NCI-H128 (cell line): Measurements from ENCODE around the gene CNGA2.

Experiments
- DNase-seq: peaks from one replicate; lab custom pipeline; 2025; ENCODE audit not compliant: unreplicated experiment; lab: John Stamatoyannopoulos, UW

The CNGA2 gene

GRCh38 chrX:151711787-151712186, 22.8 kb upstream of the CNGA2 start:
- DNase-seq: no peak

GRCh38 chrX:151712253-151712652, 22.3 kb upstream of the CNGA2 start:
- no peak for DNase-seq

DNA sequence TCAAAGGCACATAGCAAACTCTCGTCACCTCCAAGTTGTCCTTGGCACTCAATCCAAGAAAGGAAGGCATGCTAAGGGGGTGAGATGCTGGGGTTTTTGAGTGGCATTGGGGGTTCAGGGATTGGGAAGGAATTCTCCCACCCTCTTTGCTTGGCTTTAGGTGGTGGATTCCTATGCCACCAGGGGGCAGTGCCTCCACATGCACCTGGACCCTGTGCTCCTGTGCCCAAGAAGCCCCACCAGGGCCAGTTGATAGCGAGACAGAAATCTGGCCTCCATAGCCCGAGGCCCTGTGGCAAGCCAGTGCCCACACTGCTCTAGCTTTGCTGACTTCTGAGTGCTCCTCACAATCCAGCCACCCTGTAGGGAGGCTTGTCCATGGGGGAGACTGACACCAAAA, 20.7 kb upstream of the CNGA2 start:
- no peak for DNase-seq

DNA sequence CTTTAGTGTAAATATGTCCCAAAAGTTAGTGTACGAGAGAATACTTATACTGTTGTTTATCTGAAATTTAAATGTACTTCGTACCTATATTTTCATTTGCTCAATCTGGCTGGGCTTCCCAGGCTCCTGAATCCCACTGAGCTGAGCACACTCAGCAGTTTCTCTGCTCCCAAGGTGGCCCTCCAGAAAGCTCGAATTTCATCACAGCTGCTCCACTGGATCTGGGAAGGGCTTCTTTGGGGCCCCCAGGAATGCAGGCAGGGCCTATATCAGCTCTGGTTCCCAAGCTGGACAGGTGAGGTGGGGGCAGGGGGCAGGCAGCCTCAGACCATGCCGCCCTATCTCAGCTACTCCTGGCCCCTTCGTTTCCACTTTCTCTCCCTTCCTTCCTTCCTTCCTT, 20.2 kb upstream of the CNGA2 start:
- no peak for DNase-seq

GRCh38 chrX:151715752-151716151, 18.8 kb upstream of the CNGA2 start, which contains the start of gene FATE1:
FATE1 (plus strand) TSS chrX:151716035; CDS start chrX:151716120, 85 bp downstream.
- DNase-seq: no peak

- no peak for DNase-seq
These were observed 12.2 kb upstream of the CNGA2 start for GRCh38 chrX:151722241-151722846.

GRCh38 chrX:151723156-151723760, 11.3 kb upstream of the CNGA2 start:
- no peak for DNase-seq

DNA sequence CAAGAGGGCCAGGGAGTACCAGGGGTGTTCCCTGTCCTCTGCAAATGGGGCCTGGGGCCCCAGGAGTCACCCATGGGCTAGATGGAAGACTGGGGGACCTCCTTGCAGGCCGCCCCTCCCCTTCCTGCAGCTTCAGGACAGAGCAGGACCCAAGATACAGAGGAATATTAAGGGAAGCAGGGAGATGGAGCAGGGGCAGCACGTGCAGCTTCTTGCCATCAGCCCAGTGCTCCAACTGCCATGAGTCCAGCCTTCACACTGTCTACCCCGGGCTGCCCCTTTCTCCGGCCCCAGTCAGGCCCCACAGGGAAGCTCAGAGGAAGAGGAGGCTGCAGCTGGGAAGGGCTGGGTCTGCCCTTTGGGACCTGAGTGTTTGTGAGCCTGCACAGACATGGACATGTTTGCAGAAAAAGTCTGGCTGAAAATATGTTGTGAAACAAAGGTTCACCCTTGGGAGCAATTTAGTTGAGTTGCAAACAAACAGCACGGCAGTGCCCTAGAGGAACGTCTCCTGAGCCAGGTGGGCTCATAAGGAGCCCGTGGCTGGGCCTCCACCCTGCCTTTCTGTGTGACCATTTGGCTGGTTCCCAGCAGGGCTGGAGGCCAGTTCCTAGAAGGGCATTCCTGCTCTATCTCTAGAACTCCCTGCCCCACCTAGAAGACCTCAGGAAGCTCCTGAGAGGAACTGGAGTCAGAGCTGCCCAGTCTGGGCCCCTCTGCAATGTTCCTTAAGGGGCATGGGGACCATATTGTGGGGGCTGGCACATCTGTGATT, 9.8 kb upstream of the CNGA2 start:
- no peak for DNase-seq

GRCh38 chrX:151725338-151725614, 9.3 kb upstream of the CNGA2 start:
- DNase-seq: no peak

GRCh38 chrX:151726751-151727150, 7.8 kb upstream of the CNGA2 start:
- DNase-seq: no peak

DNA sequence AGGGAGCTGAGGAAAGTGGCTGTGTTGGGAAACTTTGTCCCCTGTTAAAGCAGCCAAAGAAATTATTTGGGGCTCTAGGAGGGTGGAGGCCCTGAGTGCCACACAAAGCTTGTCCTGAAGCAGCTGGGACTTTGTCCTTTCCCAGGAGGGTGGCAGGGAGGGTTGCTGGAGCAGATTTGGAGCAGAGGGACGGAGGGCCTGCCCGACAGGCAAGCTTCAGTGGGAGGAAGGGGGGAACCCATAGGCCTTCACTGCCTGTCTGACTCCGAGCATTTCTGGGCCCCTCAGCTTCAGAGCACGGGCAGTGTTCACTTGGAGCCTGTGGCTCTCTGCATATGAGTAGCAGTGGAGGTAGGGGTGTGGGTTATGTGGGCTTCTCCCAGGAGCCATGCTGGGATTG, 7.2 kb upstream of the CNGA2 start:
- no peak for DNase-seq

- no peak for DNase-seq
These were observed 5.4 kb upstream of the CNGA2 start for GRCh38 chrX:151729056-151729725.

DNA sequence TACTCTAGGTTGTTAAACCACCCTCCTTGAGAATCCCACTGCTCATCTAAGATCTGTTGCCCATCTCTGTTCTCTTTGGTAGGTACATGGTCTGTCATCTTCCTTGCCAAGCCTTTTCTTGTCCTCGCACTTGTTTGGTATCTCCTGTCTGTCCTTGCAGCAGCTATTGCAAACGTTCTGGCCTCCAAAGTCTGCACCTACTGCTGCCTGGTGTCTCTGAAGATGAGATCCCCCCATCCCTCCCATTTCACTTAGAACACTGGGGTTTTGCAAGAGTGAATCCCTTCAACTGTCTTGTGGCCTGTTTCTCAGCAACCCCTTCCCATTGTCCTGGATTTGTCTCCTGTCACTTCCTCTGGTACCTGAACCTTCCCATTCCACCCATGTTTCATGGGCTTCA, 673 bp downstream of the CNGA2 start:
- DNase-seq: no peak

GRCh38 chrX:151736685-151737084, 2.1 kb downstream of the CNGA2 start:
- DNase-seq: no peak

DNA sequence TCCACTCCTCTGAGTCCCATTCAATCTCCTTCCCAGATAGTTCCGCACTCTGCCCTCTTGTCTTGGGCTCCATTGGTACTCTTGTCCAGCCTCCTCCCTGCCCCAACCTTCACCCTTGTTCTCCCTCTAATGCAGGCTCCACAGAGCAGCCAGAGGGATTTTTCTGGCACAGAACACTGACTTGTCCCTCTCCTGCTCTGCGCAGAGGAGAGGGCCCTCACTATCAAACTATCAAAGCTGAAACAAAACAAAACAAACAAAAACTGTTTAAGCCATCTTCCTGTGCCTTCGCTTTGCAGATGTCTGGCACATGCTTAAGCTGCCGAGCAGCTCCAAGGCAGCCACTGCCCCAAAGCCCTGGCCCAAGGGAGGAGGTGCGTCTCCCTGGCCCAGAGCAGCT, 2.9 kb downstream of the CNGA2 start:
- no peak for DNase-seq

DNA sequence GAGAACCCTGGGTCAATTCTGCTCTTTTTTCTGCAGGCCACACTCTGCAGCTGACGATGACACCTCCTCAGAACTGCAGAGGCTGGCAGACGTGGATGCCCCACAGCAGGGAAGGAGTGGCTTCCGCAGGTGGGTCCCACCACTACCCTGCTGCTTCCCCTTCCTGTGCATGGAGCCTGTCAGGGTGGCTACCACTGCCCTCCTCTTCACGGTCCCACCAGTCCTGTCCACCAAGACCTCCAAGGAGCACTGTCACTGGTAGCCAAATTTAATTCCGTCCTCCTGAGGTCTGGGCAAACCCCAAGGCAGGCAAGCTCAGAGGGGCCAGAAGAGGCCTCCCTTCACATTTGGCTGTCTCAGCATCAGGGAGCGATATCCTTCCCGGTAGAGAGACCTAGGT, 4.2 kb downstream of the CNGA2 start:
- no peak for DNase-seq

- DNase-seq: no peak
These were observed 7.1 kb downstream of the CNGA2 start for GRCh38 chrX:151741606-151742005.

- no peak for DNase-seq
These were observed 7.8 kb downstream of the CNGA2 start for GRCh38 chrX:151742311-151742710.

DNA sequence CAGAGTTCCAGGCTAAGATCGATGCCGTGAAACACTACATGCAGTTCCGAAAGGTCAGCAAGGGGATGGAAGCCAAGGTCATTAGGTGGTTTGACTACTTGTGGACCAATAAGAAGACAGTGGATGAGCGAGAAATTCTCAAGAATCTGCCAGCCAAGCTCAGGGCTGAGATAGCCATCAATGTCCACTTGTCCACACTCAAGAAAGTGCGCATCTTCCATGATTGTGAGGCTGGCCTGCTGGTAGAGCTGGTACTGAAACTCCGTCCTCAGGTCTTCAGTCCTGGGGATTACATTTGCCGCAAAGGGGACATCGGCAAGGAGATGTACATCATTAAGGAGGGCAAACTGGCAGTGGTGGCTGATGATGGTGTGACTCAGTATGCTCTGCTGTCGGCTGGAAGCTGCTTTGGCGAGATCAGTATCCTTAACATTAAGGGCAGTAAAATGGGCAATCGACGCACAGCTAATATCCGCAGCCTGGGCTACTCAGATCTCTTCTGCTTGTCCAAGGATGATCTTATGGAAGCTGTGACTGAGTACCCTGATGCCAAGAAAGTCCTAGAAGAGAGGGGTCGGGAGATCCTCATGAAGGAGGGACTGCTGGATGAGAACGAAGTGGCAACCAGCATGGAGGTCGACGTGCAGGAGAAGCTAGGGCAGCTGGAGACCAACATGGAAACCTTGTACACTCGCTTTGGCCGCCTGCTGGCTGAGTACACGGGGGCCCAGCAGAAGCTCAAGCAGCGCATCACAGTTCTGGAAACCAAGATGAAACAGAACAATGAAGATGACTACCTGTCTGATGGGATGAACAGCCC, 9.3 kb downstream of the CNGA2 start:
- no peak for DNase-seq

- DNase-seq: no peak
These were observed 11.1 kb downstream of the CNGA2 start for GRCh38 chrX:151745651-151746050.

DNA sequence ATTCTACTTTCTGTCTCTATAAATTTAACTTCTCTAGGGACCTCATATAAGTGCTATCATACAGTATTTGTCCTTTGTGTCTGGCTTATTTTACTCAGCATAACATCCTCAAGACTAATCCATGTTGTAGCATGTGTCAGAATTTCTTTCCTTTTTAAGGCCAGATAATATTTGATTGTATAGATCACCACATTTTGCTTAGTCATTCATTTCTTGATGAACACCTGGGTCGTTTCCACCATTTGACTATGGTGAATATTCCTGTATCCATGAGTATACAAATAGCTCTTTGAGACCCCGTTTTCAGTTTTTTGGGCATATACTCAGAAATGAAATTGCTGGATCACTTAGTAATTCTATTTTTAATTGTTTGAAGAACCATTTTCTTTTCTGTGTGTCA, 12.0 kb downstream of the CNGA2 start:
- no peak for DNase-seq
